Activated CD4-positive, alpha-beta T cell treated with anti-CD3 and anti-CD28 coated beads, Interleukin-2, amount 50 U/mL, for 48 hours (primary cell): ENCODE data around the gene BNC2.

Experiments
- DNase-seq, 2 experiments: peaks; one replicate each; pipeline ENCODE4 v3.0.0-alpha.2; 2020

BNC2 gene

DNA sequence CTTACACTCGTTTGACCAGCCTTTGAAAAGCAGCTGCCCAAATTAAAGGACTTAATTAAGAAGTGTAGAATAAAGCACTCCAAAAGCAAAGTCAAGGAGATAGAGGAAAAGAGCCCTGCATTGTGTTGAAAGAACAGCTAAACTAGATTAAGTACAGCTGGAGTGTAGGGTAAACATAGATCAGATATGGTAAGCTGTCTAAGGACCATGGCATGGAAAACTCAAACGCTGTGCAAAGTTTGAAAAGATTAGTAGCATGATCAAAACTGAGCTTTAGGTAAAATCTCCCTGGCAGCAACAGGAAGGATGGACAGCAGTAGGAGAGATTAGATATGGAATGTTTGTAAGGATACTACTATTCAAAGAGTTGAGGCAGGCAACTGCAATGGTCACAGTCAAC lies 55.4 kb downstream of the BNC2 start:
- no peak for DNase-seq

DNA sequence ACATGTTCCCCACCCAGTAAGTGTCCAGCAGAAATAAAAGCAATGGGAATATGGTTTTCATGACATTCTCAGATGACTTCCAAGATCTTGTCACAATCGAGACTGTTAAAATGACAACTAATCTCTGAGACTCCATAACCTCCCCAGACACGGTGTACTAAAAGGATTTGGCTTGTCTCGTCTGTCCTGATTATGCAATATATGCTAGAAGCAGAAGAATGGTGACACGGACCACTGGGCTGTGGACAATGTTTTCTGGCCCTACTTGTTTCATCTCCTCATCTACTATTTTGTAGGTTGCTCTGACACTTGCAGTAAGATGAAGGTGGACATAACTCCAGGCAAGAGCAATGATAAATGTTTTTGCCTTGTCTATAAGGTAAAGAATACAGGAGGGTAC lies 56.6 kb downstream of the BNC2 start:
- no peak for DNase-seq

GRCh38 chr9:16811987-16812685 lies 58.3 kb downstream of the BNC2 start:
- DNase-seq = no peak

DNA sequence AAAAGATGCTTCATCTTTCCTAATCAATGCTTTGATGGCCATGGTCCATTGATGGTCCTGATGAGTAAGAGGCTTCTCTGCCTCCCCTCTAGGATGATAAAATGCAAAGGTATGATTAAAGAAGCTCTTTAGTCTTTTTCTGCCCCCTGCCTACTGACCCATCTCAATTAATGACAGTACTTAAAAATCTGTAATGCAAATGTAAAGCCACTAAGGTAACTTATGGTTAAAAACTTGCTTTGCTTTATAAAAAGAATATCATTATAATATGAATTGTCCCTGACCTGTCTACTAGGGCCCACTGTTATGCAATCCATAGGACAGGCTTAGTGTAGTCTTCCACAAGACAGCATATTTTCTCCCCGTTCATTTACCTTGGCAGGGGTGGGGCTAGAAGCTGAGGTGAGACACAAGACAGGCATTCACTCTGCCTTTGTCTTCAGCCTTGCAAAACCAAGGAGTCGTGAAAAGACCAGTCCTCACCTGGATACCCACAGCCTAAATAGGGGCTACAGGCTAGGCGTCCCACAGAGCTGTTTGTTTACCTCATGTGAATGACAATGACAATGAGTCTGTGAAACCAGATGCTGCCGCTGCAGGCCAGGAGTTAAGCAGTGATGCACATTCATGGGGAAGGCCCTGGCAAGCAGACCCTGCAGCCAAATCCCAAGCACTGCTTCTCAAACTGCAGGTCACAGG lies 60.4 kb downstream of the BNC2 start:
- no peak for DNase-seq

- DNase-seq = no peak
Observed at GRCh38 chr9:16806674-16807073, 63.8 kb downstream of the BNC2 start.

GRCh38 chr9:16803648-16804047 lies 66.8 kb downstream of the BNC2 start:
- DNase-seq = no peak

GRCh38 chr9:16801871-16802466 lies 68.5 kb downstream of the BNC2 start:
- DNase-seq = no peak

- no peak for DNase-seq
Observed at GRCh38 chr9:16796304-16796825, 74.1 kb downstream of the BNC2 start.

DNA sequence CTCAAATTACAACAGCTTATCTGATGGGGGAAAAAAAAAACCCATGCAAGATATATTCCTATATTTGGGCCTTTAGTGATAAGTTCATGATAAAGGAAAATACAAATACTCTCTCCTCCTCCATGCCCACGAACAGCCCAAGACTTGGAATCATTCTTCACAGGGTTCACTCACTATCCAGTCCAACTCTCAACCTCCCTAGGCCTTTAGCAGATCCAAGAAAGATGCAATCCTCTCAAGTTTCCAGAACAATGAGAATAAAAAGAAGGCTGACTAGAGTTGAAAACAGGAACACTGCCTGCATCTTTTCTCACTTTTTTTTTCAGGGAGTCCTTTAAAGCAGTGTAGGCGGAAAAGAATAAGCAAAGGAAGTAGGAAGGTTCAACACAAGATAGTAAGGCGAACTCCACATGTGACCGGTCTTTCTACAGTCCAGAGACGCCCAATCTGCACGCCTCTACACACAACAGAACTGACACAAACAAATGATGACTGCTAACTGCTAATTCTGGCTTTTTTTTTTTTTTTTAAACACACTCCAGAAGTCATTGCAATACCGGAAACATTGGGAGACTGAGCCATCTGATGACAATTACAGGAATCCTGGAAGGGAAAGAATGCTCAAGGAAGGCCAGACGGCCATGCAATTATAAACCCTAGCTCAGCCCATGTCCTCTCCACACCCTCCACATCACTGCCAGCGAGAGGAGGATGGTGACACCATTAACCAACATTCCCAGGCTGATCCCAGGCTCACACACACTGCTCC lies 75.4 kb downstream of the BNC2 start:
- no peak for DNase-seq

DNA sequence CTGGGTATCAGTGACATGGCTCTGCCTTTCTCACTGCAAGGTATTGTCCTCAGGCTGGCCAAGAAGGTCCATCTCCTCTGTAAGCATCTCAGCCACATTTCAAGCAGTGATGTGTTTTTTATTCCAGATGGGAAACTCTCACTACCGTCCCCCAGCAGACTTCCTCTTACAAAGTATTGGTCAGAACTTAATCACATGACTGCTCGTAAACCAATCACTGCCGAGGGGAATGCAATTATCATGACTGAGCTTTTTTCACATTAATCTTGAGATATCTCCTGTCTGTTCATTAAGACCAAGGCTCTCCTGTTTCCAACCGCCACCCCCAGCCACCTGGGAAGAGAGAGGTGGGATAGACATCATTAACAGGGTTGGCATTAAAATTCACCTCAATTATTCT lies 76.4 kb downstream of the BNC2 start:
- no peak for DNase-seq

DNA sequence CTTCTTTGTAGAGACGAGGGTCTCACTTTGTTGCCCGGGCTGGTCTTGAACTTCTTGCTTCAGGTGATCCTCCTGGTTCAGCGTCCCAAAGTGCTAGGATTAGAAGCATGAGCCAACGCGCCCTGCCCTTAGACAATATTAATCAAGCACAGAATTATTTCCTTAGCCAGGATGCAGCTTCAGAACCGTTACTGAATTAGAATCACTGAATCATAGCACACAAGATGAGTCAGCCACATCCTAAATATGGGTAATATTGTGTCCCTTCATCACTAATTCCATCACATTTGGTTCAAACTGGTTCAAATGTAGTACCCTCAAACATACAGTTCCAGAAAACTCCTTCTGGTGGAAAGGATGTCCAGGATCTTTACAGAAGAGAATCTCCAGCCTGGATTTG lies 82.7 kb downstream of the BNC2 start:
- no peak for DNase-seq

DNA sequence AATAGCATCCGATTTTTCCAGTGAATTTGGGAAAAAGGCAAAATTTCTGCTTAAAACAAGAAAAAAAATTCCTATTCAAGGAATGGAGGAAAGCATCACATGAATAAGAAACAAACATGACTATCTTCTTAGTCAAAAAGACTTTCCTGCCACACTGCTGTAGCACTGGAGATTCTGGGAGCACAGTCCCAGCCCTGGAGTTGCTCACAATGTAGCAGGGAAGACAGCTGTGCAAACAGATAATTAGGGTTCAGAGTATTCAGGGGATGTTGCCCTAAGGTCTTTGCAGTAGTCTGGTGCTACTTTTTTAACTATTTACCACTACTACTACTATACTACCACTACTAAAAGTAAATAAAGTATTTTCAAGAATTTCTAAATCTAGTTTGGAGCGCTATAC lies 86.5 kb downstream of the BNC2 start:
- DNase-seq = no peak

DNA sequence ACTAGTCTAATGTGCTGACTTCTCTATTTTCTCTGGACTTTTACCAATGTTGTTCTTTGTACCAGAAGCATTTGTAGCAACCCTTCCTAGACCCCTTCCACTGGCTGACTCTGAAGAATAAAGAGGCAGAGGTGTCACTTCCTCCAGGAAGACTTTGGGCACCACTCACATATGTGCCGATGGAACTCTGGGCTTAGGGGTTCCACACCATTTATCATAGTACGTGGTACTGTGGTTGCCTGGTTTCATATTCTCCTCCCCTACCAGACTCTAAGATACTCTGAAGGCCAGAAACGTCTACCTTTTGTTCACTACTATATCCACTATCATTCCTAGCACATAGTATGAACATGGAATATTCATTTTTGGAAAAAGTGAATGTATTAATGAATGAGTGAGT lies 88.0 kb downstream of the BNC2 start:
- DNase-seq = no peak

DNA sequence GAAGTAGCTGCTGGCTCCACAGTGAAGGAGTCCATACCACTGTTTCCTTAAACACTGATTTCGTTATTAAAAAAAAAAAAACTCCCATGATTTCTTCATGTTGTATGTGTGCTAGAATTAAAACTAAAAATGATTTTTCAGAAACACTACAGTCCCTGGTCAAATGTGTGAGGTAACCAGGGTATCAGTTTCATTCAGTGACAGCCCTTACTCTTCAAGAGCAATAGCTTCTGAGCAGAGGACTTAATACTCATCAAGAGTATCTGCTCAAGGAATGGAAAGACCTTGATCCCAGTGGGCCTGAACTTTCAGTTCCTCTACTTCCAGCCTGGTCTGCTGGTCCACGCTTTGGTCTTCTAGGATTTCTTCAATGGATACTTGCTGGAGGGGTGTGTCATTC lies 95.1 kb downstream of the BNC2 start:
- DNase-seq = no peak

- no peak for DNase-seq
Observed at GRCh38 chr9:16773617-16774016, 96.9 kb downstream of the BNC2 start.

DNA sequence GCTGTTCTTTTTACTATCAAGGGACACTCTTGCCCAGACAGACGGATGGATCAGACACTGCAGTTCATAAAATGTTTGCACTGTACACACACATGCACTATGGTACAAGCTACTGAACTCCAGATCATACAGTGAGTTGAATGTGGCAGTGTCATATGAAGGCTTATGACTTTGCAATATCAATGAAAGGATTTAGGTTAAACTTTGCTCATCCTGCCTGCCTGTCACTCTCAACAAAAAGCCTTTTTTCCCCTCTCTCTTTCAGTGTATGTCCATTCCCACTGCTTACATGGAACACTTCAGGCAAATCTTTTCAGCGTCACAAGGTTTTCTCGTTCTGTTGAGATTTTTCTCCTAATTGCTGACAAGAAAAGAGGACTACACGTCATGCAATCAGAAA lies 97.4 kb downstream of the BNC2 start:
- no peak for DNase-seq

- DNase-seq = no peak
Observed at GRCh38 chr9:16771356-16771755, 99.1 kb downstream of the BNC2 start.

GRCh38 chr9:16769291-16769690 lies 101.2 kb downstream of the BNC2 start:
- no peak for DNase-seq

GRCh38 chr9:16768816-16769215 lies 101.7 kb downstream of the BNC2 start:
- DNase-seq = no peak

DNA sequence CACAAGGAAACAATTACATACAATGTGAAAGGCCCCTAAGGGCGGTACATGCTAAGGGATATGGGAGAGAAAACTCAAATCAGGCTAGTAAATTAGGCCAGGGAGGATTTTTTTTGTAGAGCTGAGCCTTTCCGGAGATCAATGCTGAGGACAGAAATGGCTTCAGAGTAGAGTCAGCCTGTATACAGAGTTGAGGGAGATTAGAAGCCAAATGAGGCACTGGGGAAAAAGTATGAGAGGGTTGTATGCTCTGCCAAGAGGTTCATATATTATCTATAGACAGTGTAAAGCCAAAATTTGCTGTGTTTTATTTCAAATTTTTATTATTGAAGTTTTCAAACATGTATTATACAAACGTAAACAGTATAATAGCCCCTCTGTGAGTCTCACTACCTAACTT lies 103.1 kb downstream of the BNC2 start:
- no peak for DNase-seq

DNA sequence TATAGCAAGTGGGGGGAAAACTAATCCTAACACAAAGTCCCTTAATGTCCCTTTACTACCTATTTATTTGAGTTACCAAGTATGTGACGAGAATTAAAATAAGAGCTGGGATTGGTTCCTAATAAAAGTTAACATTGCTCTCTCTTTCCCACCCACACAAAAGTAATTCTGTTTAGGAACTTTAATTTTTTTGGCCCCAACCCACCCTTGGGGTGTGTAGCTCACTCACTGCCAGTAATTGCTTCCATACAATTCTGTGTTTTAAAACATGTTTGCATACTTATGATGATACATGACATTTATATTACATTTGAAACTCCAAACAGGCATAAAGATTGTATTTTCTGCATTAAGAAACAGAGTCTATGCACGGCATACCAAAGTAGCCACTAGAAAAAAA lies 106.5 kb downstream of the BNC2 start:
- no peak for DNase-seq

DNA sequence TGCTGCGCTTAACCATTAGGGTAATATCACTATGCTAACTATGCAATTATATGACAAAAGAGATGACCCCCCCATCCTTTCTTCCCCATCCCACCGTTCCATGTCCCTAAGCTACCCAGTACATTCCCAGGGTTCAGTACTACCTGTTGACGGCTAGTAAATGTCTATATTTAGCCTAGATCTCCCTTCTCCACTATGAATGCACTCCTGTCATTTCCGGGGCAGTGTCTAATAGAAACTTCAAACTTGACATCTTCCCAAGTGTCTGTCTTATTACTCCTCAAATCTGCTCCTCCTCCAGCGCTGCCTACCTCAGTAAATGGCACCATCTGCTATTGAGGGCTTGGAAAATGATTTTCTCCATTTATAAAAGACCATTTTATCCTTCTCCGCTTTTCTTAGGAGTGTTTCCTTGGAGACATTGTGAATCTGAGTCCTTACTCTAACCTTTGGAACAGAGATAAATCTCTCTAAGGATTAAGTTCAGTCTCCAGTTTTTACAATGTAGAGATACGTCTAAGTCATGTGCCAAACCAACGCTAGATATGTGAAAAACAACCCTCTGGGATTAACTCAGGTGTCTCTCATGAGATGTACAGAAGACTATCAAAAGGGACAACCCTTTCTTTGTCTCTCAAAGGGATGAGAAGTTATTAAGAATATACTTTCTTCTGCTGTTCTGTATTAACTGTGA lies 114.9 kb downstream of the BNC2 start:
- no peak for DNase-seq

DNA sequence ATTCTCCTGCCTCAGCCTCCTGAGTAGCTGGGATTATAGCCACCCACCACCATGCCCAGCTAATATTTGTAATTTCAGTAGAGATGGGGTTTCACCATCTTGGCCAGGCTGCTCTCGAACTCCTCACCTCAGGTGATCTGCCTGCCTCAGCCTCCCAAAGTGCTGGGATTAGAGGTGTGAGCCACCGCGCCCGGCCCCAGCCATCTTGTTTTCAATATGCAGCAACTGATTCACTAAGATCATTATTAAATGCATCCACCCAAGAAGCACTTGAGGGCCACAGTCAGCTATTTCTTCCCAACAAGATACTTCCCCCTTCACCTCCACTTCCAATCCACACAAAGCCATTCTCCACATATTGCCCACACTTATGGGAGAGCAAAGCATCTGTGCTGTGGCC lies 115.8 kb downstream of the BNC2 start:
- no peak for DNase-seq
